Natural killer cell treated with Interleukin-12 subunit alpha and Interleukin-12 subunit beta and Interleukin-15 and Interleukin-18, amount 100 ng/mL, for 72 hours (primary cell): ENCODE data around the gene RLN1. TPM values are rescaled to one million over a fixed set of nuclear protein-coding genes. Genes with fewer than 3 reads are reported as not detected.
"Not testable (repeated sequence)": the region's sequence is repeated elsewhere in the genome, so short reads cannot be mapped to it uniquely, and the experiment has no call there.

Experiments
- ATAC-seq, 2 donors: fragments of 150-1000 bp; cut with Tn5 transposase in 1 of 2; sonication (Bioruptor Pico), chemical (Tn5 transposase) in 1 of 2; 2 replicates each; pipeline ENCODE4 v1.10.0; 2021
- DNase-seq: peaks from one replicate; pipeline ENCODE4 v3.0.0; 2022; ENCODE audit warnings: low spot score
- H3K27ac Mint-ChIP-seq, 2 donors: 1 replicate in 1 of 2; 2 replicates in 1 of 2; pipeline ENCODE4 v1.8.0; 2022; ENCODE audit warnings: mixed read lengths in 2 of 2, mild to moderate bottlenecking in 1 of 2, moderate library complexity in 1 of 2
- H3K27me3 Mint-ChIP-seq, 2 donors: 1 replicate in 1 of 2; 2 replicates in 1 of 2; pipeline ENCODE4 v1.8.0; 2022; ENCODE audit warnings: mixed read lengths in 2 of 2
- H3K36me3 Mint-ChIP-seq: one replicate; pipeline ENCODE4 v1.8.0; 2022; ENCODE audit warnings: mixed read lengths
- H3K4me1 Mint-ChIP-seq, 2 donors: 1 replicate in 1 of 2; 2 replicates in 1 of 2; pipeline ENCODE4 v1.8.0; 2022; ENCODE audit warnings: low read depth in 2 of 2, mixed read lengths in 2 of 2, mild to moderate bottlenecking in 1 of 2
- H3K4me3 Mint-ChIP-seq: one replicate; pipeline ENCODE4 v1.8.0; 2022; ENCODE audit warnings: mixed read lengths
- H3K9me3 Mint-ChIP-seq: 2 replicates; pipeline ENCODE4 v1.8.0; 2022; ENCODE audit warnings: mixed read lengths
- total RNA-seq, 2 donors: library from RNA; stranded (reverse); gene quantifications; one replicate each; pipeline ENCODE4 v1.2.3, GENCODE V29; 2022

Gene RLN1
- total RNA-seq, 2 donors from 2014 or later = 1.1 TPM; not detected in 1

GRCh38 chr9:5355817-5356216, 16.1 kb upstream of the RLN1 start:
- ATAC-seq = no peak
- H3K27ac Mint-ChIP-seq = no peak overlapping the region
- H3K4me3 Mint-ChIP-seq = no peak overlapping the region
- no peak for DNase-seq
- H3K27me3 Mint-ChIP-seq = no peaks in the 10 kb centered on the region
- no peaks in the 10 kb centered on the region for H3K9me3 Mint-ChIP-seq
- H3K36me3 Mint-ChIP-seq = no peaks in the 10 kb centered on the region
- H3K4me1 Mint-ChIP-seq = peaks cover 21 to 31% of the 10 kb centered on the region in 2 donors

GRCh38 chr9:5355226-5355625, 15.6 kb upstream of the RLN1 start:
- no peaks in the 10 kb centered on the region for H3K27me3 Mint-ChIP-seq
- no peak overlapping the region for H3K4me3 Mint-ChIP-seq
- ATAC-seq = no peak
- H3K9me3 Mint-ChIP-seq = no peaks in the 10 kb centered on the region
- peaks cover 1% of the 10 kb centered on the region for H3K36me3 Mint-ChIP-seq
- no peak for DNase-seq
- no peak overlapping the region for H3K27ac Mint-ChIP-seq
- peaks cover 21 to 31% of the 10 kb centered on the region in 2 donors for H3K4me1 Mint-ChIP-seq

- ATAC-seq (no peak), DNase-seq (no peak)
- Mint-ChIP-seq H3K9me3 (no peaks in the 10 kb centered on the region), H3K27ac (no peak overlapping the region), H3K36me3 (peaks cover 8% of the 10 kb centered on the region), H3K4me1 (peaks cover 21 to 31% of the 10 kb centered on the region in 2 donors), H3K4me3 (no peak overlapping the region), H3K27me3 (no peaks in the 10 kb centered on the region)
Measured at GRCh38 chr9:5354184-5354583, 14.5 kb upstream of the RLN1 start.

GRCh38 chr9:5352637-5353248, 13.1 kb upstream of the RLN1 start:
- H3K4me1 Mint-ChIP-seq = peaks cover 21 to 31% of the 10 kb centered on the region in 2 donors
- H3K27me3 Mint-ChIP-seq = no peaks in the 10 kb centered on the region
- H3K27ac Mint-ChIP-seq = peak overlapping the region; percentile 16 to 82
- peaks cover under 1% of the 10 kb centered on the region for H3K9me3 Mint-ChIP-seq
- ATAC-seq (peak in 1 of 2 donors; percentile 69), DNase-seq (no peak)
- H3K4me3 Mint-ChIP-seq = peak overlapping the region; percentile 18
- H3K36me3 Mint-ChIP-seq = peaks cover 8% of the 10 kb centered on the region

GRCh38 chr9:5336688-5337087, 3.0 kb downstream of the RLN1 start:
- ATAC-seq (no peak), DNase-seq (no peak)
- Mint-ChIP-seq H3K9me3 (no peaks in the 10 kb centered on the region), H3K4me3 (no peak overlapping the region), H3K27ac (no peak overlapping the region), H3K4me1 (peaks cover 7 to 8% of the 10 kb centered on the region in 2 donors), H3K36me3 (no peaks in the 10 kb centered on the region), H3K27me3 (no peaks in the 10 kb centered on the region)

- not testable (repeated sequence) for H3K4me3 Mint-ChIP-seq, H3K9me3 Mint-ChIP-seq, H3K27ac Mint-ChIP-seq, H3K4me1 Mint-ChIP-seq, ATAC-seq, DNase-seq, H3K36me3 Mint-ChIP-seq, H3K27me3 Mint-ChIP-seq
Measured at GRCh38 chr9:5331276-5331675, 8.4 kb downstream of the RLN1 start.

GRCh38 chr9:5326893-5327548, 12.7 kb downstream of the RLN1 start:
- Mint-ChIP-seq H3K36me3 (no peaks in the 10 kb centered on the region), H3K27me3 (no peaks in the 10 kb centered on the region), H3K9me3 (no peaks in the 10 kb centered on the region), H3K4me1 (peaks cover 0 to 5% of the 10 kb centered on the region in 2 donors), H3K27ac (no peak overlapping the region), H3K4me3 (no peak overlapping the region)
- ATAC-seq (no peak), DNase-seq (no peak)

- ATAC-seq = no peak
- no peaks in the 10 kb centered on the region for H3K36me3 Mint-ChIP-seq
- peaks cover 0 to 5% of the 10 kb centered on the region in 2 donors for H3K4me1 Mint-ChIP-seq
Measured at GRCh38 chr9:5326187-5326586, 13.5 kb downstream of the RLN1 start.

GRCh38 chr9:5321601-5322000, 18.1 kb downstream of the RLN1 start:
- H3K4me3 Mint-ChIP-seq, H3K27ac Mint-ChIP-seq, H3K27me3 Mint-ChIP-seq, ATAC-seq, H3K36me3 Mint-ChIP-seq, DNase-seq, H3K4me1 Mint-ChIP-seq, H3K9me3 Mint-ChIP-seq: not testable (repeated sequence)

More at GRCh38 chr9:5326187-5326586, 13.5 kb downstream of the RLN1 start:
- Mint-ChIP-seq H3K27me3 (no peaks in the 10 kb centered on the region), H3K4me3 (no peak overlapping the region), H3K9me3 (no peaks in the 10 kb centered on the region), H3K27ac (peak overlapping the region in 1 of 2 donors; percentile 70)
- DNase-seq = no peak

GRCh38 chr9:5321058-5321457, 18.6 kb downstream of the RLN1 start:
- no peaks in the 10 kb centered on the region for H3K4me1 Mint-ChIP-seq
- no peaks in the 10 kb centered on the region for H3K27me3 Mint-ChIP-seq
- H3K9me3 Mint-ChIP-seq = no peaks in the 10 kb centered on the region
- no peak overlapping the region for H3K27ac Mint-ChIP-seq
- no peak for DNase-seq
- ATAC-seq = no peak
- no peak overlapping the region for H3K4me3 Mint-ChIP-seq
- no peaks in the 10 kb centered on the region for H3K36me3 Mint-ChIP-seq

GRCh38 chr9:5316406-5316805, 23.3 kb downstream of the RLN1 start:
- ATAC-seq, H3K4me1 Mint-ChIP-seq, H3K27me3 Mint-ChIP-seq, H3K36me3 Mint-ChIP-seq, H3K27ac Mint-ChIP-seq, H3K4me3 Mint-ChIP-seq, DNase-seq: not testable (repeated sequence)
- peaks cover 11% of the 10 kb centered on the region for H3K9me3 Mint-ChIP-seq

GRCh38 chr9:5315187-5315923, 24.3 kb downstream of the RLN1 start:
- Mint-ChIP-seq H3K27ac (no peak overlapping the region), H3K36me3 (peaks cover 9% of the 10 kb centered on the region), H3K4me3 (no peak overlapping the region), H3K27me3 (no peaks in the 10 kb centered on the region), H3K4me1 (no peaks in the 10 kb centered on the region), H3K9me3 (peaks cover 11% of the 10 kb centered on the region)
- no peak for ATAC-seq
- DNase-seq = no peak

GRCh38 chr9:5310851-5311250, 28.8 kb downstream of the RLN1 start:
- H3K27me3 Mint-ChIP-seq = no peaks in the 10 kb centered on the region
- peaks cover 9% of the 10 kb centered on the region for H3K36me3 Mint-ChIP-seq
- no peak for ATAC-seq
- H3K9me3 Mint-ChIP-seq = peaks cover 11% of the 10 kb centered on the region
- H3K27ac Mint-ChIP-seq = no peak overlapping the region
- no peak for DNase-seq
- H3K4me1 Mint-ChIP-seq = no peaks in the 10 kb centered on the region
- no peak overlapping the region for H3K4me3 Mint-ChIP-seq

- Mint-ChIP-seq H3K36me3 (no peaks in the 10 kb centered on the region), H3K27me3 (no peaks in the 10 kb centered on the region), H3K4me1 (peaks cover 4 to 5% of the 10 kb centered on the region in 2 donors), H3K27ac (no peak overlapping the region), H3K4me3 (no peak overlapping the region), H3K9me3 (no peaks in the 10 kb centered on the region)
- ATAC-seq (no peak), DNase-seq (no peak)
Measured at GRCh38 chr9:5305741-5306140, 33.9 kb downstream of the RLN1 start.
